Neural cell (in vitro differentiated cells): Measurements from ENCODE around the gene FRMD4B.

Experiments used
- EP300 ChIP-seq: fragments of 450-650 bp; conservative IDR thresholded peaks from 2 replicates; pipeline ENCODE4 v1.6.1; 2014; ENCODE audit warnings: antibody characterized with exemption, mild to moderate bottlenecking, moderate library complexity; ENCODE audit not compliant: poor library complexity, severe bottlenecking
- EZH2 ChIP-seq: fragments of 200-600, 300-800 bp; shearing (Covaris generic), sonication (generic); IDR thresholded peaks from 2 replicates; pipeline ENCODE4 v1.6.1; 2014; ENCODE audit warnings: antibody characterized with exemption, low read length, borderline replicate concordance, mild to moderate bottlenecking; ENCODE audit not compliant: insufficient read depth, poor library complexity, severe bottlenecking
- MXI1 ChIP-seq: fragments of 450-650 bp; conservative IDR thresholded peaks from 2 replicates; pipeline ENCODE4 v1.6.1; 2014; ENCODE audit warnings: antibody characterized with exemption, mild to moderate bottlenecking; ENCODE audit not compliant: poor library complexity, severe bottlenecking
- POLR2AphosphoS5 ChIP-seq: IDR thresholded peaks from 2 replicates; pipeline ENCODE4 v1.6.1; 2012
- RAD21 ChIP-seq: fragments of 450-650 bp; conservative IDR thresholded peaks from 2 replicates; pipeline ENCODE4 v1.6.1; 2014; ENCODE audit warnings: antibody characterized with exemption, mild to moderate bottlenecking, moderate library complexity
- SMC3 ChIP-seq: fragments of 450-650 bp; conservative IDR thresholded peaks from 2 replicates; pipeline ENCODE4 v1.6.1; 2014; ENCODE audit warnings: antibody characterized with exemption, mild to moderate bottlenecking, moderate library complexity; ENCODE audit not compliant: poor library complexity
- TAF1 ChIP-seq: IDR thresholded peaks from 2 replicates; pipeline ENCODE4 v1.6.1; 2012; ENCODE audit warnings: low read depth
- TF ChIP-seq, protein P1 (sequence below): fragments of 450-650 bp; IDR thresholded peaks from 2 replicates; pipeline ENCODE4 v1.5.1; 2014; ENCODE audit warnings: antibody characterized with exemption, mild to moderate bottlenecking, moderate library complexity; ENCODE audit not compliant: poor library complexity, severe bottlenecking
- TF ChIP-seq, protein P2 (sequence below): IDR thresholded peaks from 2 replicates; pipeline ENCODE4 v1.6.1; 2012; ENCODE audit warnings: borderline replicate concordance

DNA sequence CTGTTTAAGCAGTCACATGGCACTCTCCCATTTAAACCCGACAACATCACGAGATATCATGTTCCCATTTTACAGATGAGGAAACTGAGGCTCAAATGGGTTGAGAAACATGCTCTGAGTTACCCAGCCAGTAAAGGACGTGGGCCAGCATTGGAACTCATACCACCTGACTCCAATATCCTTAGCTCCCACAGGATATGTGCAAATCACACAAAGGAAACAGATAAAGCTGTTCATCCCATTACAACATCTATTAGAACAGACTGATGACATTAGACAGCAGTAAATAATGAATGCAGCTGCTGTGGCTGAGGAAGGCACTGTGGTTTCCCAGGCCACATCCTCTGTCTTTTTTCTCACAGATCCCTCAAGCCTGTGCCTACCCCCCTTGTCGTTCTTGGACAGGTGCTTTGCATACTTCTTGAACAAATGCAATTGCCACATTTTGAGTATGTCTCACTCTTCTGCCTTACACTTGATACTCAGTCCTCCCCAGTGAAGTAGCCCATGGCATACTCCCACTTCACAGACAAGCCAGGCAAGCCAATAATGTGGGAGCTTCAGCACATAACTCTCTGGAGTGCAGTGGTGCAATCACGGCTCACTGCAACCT, 17.7 kb downstream of the FRMD4B start:
- TF ChIP-seq, protein P1, sequence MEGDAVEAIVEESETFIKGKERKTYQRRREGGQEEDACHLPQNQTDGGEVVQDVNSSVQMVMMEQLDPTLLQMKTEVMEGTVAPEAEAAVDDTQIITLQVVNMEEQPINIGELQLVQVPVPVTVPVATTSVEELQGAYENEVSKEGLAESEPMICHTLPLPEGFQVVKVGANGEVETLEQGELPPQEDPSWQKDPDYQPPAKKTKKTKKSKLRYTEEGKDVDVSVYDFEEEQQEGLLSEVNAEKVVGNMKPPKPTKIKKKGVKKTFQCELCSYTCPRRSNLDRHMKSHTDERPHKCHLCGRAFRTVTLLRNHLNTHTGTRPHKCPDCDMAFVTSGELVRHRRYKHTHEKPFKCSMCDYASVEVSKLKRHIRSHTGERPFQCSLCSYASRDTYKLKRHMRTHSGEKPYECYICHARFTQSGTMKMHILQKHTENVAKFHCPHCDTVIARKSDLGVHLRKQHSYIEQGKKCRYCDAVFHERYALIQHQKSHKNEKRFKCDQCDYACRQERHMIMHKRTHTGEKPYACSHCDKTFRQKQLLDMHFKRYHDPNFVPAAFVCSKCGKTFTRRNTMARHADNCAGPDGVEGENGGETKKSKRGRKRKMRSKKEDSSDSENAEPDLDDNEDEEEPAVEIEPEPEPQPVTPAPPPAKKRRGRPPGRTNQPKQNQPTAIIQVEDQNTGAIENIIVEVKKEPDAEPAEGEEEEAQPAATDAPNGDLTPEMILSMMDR, result no peak
- TF ChIP-seq MXI1 (no peak), POLR2AphosphoS5 (no peak), EP300 (no peak), EZH2 (no peak), TAF1 (no peak), RAD21 (no peak), SMC3 (no peak)
- TF ChIP-seq, protein P2, sequence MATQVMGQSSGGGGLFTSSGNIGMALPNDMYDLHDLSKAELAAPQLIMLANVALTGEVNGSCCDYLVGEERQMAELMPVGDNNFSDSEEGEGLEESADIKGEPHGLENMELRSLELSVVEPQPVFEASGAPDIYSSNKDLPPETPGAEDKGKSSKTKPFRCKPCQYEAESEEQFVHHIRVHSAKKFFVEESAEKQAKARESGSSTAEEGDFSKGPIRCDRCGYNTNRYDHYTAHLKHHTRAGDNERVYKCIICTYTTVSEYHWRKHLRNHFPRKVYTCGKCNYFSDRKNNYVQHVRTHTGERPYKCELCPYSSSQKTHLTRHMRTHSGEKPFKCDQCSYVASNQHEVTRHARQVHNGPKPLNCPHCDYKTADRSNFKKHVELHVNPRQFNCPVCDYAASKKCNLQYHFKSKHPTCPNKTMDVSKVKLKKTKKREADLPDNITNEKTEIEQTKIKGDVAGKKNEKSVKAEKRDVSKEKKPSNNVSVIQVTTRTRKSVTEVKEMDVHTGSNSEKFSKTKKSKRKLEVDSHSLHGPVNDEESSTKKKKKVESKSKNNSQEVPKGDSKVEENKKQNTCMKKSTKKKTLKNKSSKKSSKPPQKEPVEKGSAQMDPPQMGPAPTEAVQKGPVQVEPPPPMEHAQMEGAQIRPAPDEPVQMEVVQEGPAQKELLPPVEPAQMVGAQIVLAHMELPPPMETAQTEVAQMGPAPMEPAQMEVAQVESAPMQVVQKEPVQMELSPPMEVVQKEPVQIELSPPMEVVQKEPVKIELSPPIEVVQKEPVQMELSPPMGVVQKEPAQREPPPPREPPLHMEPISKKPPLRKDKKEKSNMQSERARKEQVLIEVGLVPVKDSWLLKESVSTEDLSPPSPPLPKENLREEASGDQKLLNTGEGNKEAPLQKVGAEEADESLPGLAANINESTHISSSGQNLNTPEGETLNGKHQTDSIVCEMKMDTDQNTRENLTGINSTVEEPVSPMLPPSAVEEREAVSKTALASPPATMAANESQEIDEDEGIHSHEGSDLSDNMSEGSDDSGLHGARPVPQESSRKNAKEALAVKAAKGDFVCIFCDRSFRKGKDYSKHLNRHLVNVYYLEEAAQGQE, result no peak
